RWPE1 (cell line): ENCODE data around the gene NFASC.

Experiments
- CTCF ChIA-PET: fragments of 350-600 bp; sonication (Branson Sonifier 250); formaldehyde crosslinking; extraction: SDS; loops from one replicate; lab custom pipeline; 2021; lab: Yijun Ruan, JAX
- POLR2A ChIA-PET: fragments of 400-600 bp; formaldehyde crosslinking; extraction: SDS; loops from one replicate; lab custom pipeline; 2020; ENCODE audit warnings: antibody characterized with exemption; ENCODE audit not compliant: low non-redundant PET; lab: Yijun Ruan, JAX
- DNase-seq: peaks from one replicate; pipeline ENCODE4 v3.0.0; 2012; ENCODE audit warnings: low spot score
- H3K27ac ChIP-seq: fragments of 450-650 bp; 2 replicates; pipeline ENCODE4 v1.5.1; 2017
- CTCF ChIP-seq: fragments of 450-650 bp; conservative IDR thresholded peaks from 2 replicates; pipeline ENCODE4 v1.5.1; 2017; ENCODE audit warnings: low read depth, mild to moderate bottlenecking

NFASC gene

DNA sequence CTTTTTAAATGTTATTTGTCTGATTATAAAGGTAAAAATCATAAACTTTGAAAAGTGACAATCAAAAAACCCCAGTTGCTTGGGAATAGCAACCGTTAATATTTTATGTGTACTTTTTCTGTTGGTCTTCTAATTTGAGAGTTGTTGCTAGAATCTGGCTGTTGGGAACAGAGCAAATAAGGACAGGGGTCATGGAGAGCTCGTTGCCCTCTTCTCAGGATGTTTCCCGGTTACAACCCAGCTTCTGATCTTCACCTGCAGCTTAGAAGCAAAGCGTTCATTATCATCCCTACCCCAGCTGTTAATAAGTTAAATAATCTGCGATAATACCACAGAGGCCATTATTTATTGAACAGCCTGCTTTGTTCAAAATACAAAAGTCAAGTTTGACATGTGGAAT lies 22.1 kb upstream of the NFASC start:
- no peak for DNase-seq
- ChIA-PET POLR2A (no interaction called here), CTCF (interaction anchor here (0.7 to 0.9 kb wide), 2 partner anchors 93 to 293 kb away, joined by 3 to 5 read pairs; no protein-coding TSS in a partner anchor)
- H3K27ac ChIP-seq = no peak overlapping the region
- TF ChIP-seq CTCF = no peak

GRCh38 chr1:204852854-204853253 lies 17.8 kb upstream of the NFASC start:
- no peak for TF ChIP-seq CTCF
- no peak for DNase-seq
- no peak overlapping the region for H3K27ac ChIP-seq
- ChIA-PET POLR2A (no interaction called here), CTCF (interaction anchor here (0.5 to 1.4 kb wide), 4 partner anchors 15 to 106 kb away, joined by 3 to 4 read pairs (median 4); no protein-coding TSS in a partner anchor)

- CTCF ChIA-PET = interaction anchor here (0.5 to 1.4 kb wide), 4 partner anchors 16 to 362 kb away, joined by 3 to 4 read pairs (median 4); no protein-coding TSS in a partner anchor
- H3K27ac ChIP-seq = no peak overlapping the region
- POLR2A ChIA-PET = no interaction called here
- no peak for DNase-seq
- TF ChIP-seq CTCF = no peak
Observed at GRCh38 chr1:204853436-204853835, 17.2 kb upstream of the NFASC start.

- ChIA-PET CTCF (interaction anchor here (0.6 to 1.4 kb wide), 2 partner anchors 63 to 491 kb away, joined by 4 to 6 read pairs; no protein-coding TSS in a partner anchor), POLR2A (no interaction called here)
- no peak for TF ChIP-seq CTCF
- no peak for DNase-seq
- H3K27ac ChIP-seq = no peak overlapping the region
Observed at GRCh38 chr1:204854286-204854685, 16.4 kb upstream of the NFASC start.

DNA sequence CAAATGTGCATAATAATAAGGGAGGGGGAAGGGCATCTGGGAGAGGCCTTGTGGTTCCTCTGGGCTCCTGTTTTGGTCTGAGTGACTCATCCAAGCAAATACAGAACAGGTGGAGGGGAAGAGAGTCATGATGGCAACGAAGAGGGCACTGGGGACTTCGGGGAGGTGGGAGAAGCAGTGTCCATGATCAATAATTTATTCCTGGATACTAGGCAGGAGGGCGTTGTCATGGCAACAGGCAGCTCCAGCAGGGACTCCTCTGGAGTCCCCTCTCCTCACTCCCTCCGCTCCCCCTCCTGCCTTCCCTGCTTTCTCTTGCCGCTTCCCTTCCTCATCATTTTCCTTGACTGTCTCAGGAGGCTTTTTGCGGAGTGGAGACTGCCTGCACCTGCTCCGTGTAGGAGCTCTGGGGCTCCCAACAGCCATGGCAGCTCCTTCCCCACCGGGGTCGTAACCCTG lies 12.3 kb upstream of the NFASC start:
- peak; percentile 26 for DNase-seq
- ChIA-PET CTCF (interaction anchor here (0.6 kb wide), 1 partner anchor 13 kb away, joined by 3 read pairs; no protein-coding TSS in a partner anchor), POLR2A (interaction anchor here (0.6 kb wide), 1 partner anchor 77 kb away, joined by 5 read pairs; no protein-coding TSS in a partner anchor)
- no peak overlapping the region for H3K27ac ChIP-seq
- TF ChIP-seq CTCF = no peak

GRCh38 chr1:204859861-204860267 lies 10.8 kb upstream of the NFASC start:
- ChIA-PET CTCF (no interaction called here), POLR2A (interaction anchor here (0.5 kb wide), 1 partner anchor 569 kb away, joined by 10 read pairs; no protein-coding TSS in a partner anchor)
- no peak for DNase-seq
- TF ChIP-seq CTCF = no peak
- no peak overlapping the region for H3K27ac ChIP-seq
